ENCODE data around the gene CSRP1.

DNA sequence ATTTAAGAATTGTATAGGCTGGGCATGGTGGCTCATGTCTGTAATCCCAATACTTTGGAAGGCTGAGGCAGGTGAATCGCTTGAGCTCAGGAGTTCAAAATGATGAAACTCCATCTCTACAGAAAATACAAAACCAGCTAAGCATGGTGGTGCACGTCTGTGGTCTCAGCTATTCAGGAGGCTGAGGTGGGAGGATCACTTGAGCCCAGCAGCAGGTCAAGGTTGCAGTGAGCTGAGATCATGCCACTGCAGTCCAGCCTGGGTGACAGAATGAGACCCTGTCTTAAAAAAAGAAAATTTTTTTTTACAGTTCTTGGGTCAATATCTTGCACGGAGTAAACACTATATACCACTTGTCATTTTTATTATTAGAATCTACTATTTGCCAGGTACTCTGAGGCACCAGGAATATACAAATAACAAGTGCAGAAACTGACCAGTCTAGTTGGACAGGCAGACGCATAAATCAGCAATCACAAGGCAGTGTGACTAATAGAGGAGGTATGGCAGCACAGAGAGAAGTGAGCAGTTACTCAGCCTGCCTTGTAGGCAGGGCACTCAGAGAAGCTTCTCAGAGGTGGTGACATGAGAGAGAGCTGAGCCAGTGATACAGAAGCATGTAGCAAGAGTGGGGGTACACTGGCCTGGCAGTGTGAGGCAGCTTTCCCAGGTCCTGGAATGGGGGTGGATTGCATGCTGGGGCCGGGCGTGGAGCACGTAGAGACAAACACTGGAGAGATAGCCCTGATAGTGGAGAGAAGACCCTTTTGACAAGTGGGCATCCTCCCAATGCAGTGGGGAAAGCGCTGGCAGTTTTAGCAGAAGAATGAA, 45.9 kb downstream of the CSRP1 start:
- TF ChIP-seq, protein P1, sequence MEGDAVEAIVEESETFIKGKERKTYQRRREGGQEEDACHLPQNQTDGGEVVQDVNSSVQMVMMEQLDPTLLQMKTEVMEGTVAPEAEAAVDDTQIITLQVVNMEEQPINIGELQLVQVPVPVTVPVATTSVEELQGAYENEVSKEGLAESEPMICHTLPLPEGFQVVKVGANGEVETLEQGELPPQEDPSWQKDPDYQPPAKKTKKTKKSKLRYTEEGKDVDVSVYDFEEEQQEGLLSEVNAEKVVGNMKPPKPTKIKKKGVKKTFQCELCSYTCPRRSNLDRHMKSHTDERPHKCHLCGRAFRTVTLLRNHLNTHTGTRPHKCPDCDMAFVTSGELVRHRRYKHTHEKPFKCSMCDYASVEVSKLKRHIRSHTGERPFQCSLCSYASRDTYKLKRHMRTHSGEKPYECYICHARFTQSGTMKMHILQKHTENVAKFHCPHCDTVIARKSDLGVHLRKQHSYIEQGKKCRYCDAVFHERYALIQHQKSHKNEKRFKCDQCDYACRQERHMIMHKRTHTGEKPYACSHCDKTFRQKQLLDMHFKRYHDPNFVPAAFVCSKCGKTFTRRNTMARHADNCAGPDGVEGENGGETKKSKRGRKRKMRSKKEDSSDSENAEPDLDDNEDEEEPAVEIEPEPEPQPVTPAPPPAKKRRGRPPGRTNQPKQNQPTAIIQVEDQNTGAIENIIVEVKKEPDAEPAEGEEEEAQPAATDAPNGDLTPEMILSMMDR (IDR thresholded peaks at IDR 0.05), result no peak
- TF ChIP-seq, protein P2, sequence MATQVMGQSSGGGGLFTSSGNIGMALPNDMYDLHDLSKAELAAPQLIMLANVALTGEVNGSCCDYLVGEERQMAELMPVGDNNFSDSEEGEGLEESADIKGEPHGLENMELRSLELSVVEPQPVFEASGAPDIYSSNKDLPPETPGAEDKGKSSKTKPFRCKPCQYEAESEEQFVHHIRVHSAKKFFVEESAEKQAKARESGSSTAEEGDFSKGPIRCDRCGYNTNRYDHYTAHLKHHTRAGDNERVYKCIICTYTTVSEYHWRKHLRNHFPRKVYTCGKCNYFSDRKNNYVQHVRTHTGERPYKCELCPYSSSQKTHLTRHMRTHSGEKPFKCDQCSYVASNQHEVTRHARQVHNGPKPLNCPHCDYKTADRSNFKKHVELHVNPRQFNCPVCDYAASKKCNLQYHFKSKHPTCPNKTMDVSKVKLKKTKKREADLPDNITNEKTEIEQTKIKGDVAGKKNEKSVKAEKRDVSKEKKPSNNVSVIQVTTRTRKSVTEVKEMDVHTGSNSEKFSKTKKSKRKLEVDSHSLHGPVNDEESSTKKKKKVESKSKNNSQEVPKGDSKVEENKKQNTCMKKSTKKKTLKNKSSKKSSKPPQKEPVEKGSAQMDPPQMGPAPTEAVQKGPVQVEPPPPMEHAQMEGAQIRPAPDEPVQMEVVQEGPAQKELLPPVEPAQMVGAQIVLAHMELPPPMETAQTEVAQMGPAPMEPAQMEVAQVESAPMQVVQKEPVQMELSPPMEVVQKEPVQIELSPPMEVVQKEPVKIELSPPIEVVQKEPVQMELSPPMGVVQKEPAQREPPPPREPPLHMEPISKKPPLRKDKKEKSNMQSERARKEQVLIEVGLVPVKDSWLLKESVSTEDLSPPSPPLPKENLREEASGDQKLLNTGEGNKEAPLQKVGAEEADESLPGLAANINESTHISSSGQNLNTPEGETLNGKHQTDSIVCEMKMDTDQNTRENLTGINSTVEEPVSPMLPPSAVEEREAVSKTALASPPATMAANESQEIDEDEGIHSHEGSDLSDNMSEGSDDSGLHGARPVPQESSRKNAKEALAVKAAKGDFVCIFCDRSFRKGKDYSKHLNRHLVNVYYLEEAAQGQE (IDR thresholded peaks at IDR 0.05; ENCODE audit: insufficient read depth in 1 of 2, low read depth in 2 of 2, low read length in 1 of 2), result 0 out of 4 replicates have a peak, but pooled peaks of 1 of the 2 experiments have one; percentile 15
- TF ChIP-seq TCF7L2 (IDR thresholded peaks at IDR 0.05; ENCODE audit: low read depth, low read length) (no peak), SIN3A (IDR thresholded peaks at IDR 0.05; ENCODE audit: borderline replicate concordance, insufficient read depth, low read depth, low read length) (no peak)

All from Panc1 (cell line).